WTC11 (cell line): ENCODE data around the gene TAF8. TPM values are rescaled to one million over a fixed set of nuclear protein-coding genes. Genes with fewer than 3 reads are reported as not detected.

Source experiments
- ATAC-seq: fragments of 200-7000 bp; cut with Tn5 transposase; 2 replicates; pipeline ENCODE4 v1.10.0; 2021; ENCODE audit warnings: mild to moderate bottlenecking, moderate library complexity
- CTCF ChIA-PET: fragments of 300-600 bp; sonication (Branson Sonifier 250); formaldehyde crosslinking; loops from one replicate; lab custom pipeline; 2021; ENCODE audit warnings: antibody characterized with exemption; lab: Charles Lee
- POLR2A ChIA-PET: fragments of 350-600 bp; sonication (Branson Sonifier 250); formaldehyde crosslinking; loops from one replicate; lab custom pipeline; 2021; ENCODE audit warnings: antibody characterized with exemption; lab: Charles Lee
- DNase-seq: peaks from one replicate; pipeline ENCODE4 v3.0.0; 2021; ENCODE audit warnings: low spot score
- H3K27ac Mint-ChIP-seq: 2 replicates; pipeline ENCODE4 v1.8.0; 2021; ENCODE audit warnings: mixed read lengths
- H3K27me3 Mint-ChIP-seq: 2 replicates; pipeline ENCODE4 v1.8.0; 2021; ENCODE audit warnings: low read depth, mild to moderate bottlenecking, moderate library complexity, mixed read lengths
- H3K36me3 Mint-ChIP-seq: 2 replicates; pipeline ENCODE4 v1.8.0; 2021; ENCODE audit warnings: mixed read lengths
- H3K4me1 Mint-ChIP-seq: 2 replicates; pipeline ENCODE4 v1.8.0; 2022; ENCODE audit warnings: mixed read lengths
- H3K4me3 Mint-ChIP-seq: 2 replicates; pipeline ENCODE4 v1.8.0; 2021; ENCODE audit warnings: mild to moderate bottlenecking, moderate library complexity, mixed read lengths
- H3K9me3 Mint-ChIP-seq: 2 replicates; pipeline ENCODE4 v1.8.0; 2021; ENCODE audit warnings: mixed read lengths
- ETV6 ChIP-seq: sonication (generic); formaldehyde crosslinking; IDR thresholded peaks from 2 replicates; pipeline ENCODE4 v1.8.1; 2022; ENCODE audit warnings: mild to moderate bottlenecking, missing genetic modification reagents
- FOXJ3 ChIP-seq: sonication (generic); formaldehyde crosslinking; IDR thresholded peaks from 2 replicates; pipeline ENCODE4 v1.9.0; 2021; ENCODE audit warnings: missing genetic modification reagents, mild to moderate bottlenecking, borderline replicate concordance
- HMGA2 ChIP-seq: fragments of 250-450 bp; sonication (Bioruptor Pico); IDR thresholded peaks from 2 replicates; pipeline ENCODE4 v1.4.0; 2021; ENCODE audit warnings: mild to moderate bottlenecking, moderate library complexity
- SMAD4 ChIP-seq: sonication (generic); formaldehyde crosslinking; IDR thresholded peaks from 2 replicates; pipeline ENCODE4 v1.8.0; 2022; ENCODE audit warnings: mild to moderate bottlenecking, missing genetic modification reagents
- ZBTB43 ChIP-seq: sonication (generic); formaldehyde crosslinking; IDR thresholded peaks from 2 replicates; pipeline ENCODE4 v1.8.1; 2023; ENCODE audit warnings: mild to moderate bottlenecking, missing genetic modification reagents
- ZMAT4 ChIP-seq: fragments of 250-450 bp; sonication (Bioruptor Pico); IDR thresholded peaks from 2 replicates; pipeline ENCODE4 v1.9.0; 2021; ENCODE audit warnings: mild to moderate bottlenecking
- ZNF121 ChIP-seq: sonication (generic); formaldehyde crosslinking; IDR thresholded peaks from 2 replicates; pipeline ENCODE4 v1.8.0; 2023; ENCODE audit warnings: missing genetic modification reagents
- ZNF138 ChIP-seq: sonication (generic); formaldehyde crosslinking; conservative IDR thresholded peaks from 2 replicates; pipeline ENCODE4 v1.8.1; 2022; ENCODE audit warnings: mild to moderate bottlenecking, moderate library complexity, missing genetic modification reagents
- ZNF281 ChIP-seq: sonication (generic); formaldehyde crosslinking; IDR thresholded peaks from 2 replicates; pipeline ENCODE4 v1.8.0; 2023; ENCODE audit warnings: mild to moderate bottlenecking, missing genetic modification reagents
- ZNF317 ChIP-seq: sonication (generic); formaldehyde crosslinking; IDR thresholded peaks from 2 replicates; pipeline ENCODE4 v1.8.1; 2023; ENCODE audit warnings: low read depth, mild to moderate bottlenecking, moderate library complexity, missing genetic modification reagents, borderline replicate concordance
- ZNF416 ChIP-seq: fragments of 250-450 bp; sonication (Bioruptor Pico); IDR thresholded peaks from 2 replicates; pipeline ENCODE4 v1.9.0; 2021; ENCODE audit warnings: mild to moderate bottlenecking, inconsistent platforms
- ZNF512 ChIP-seq: sonication (generic); formaldehyde crosslinking; IDR thresholded peaks from 2 replicates; pipeline ENCODE4 v1.8.1; 2022; ENCODE audit warnings: missing genetic modification reagents, borderline replicate concordance
- total RNA-seq: library from RNA; stranded (reverse); gene quantifications from 3 replicates; pipeline ENCODE4 v1.2.3, GENCODE V29; 2021
- TF ChIP-seq, protein P1 (sequence below): fragments of 250-450 bp; sonication (Bioruptor Pico); IDR thresholded peaks from 2 replicates; pipeline ENCODE4 v1.9.0; 2021; ENCODE audit warnings: mild to moderate bottlenecking
- TF ChIP-seq, protein P2 (sequence below): sonication (generic); formaldehyde crosslinking; IDR thresholded peaks from 2 replicates; pipeline ENCODE4 v1.8.1; 2023; ENCODE audit warnings: mild to moderate bottlenecking, missing genetic modification reagents
- TF ChIP-seq, protein P3 (sequence below): sonication (generic); formaldehyde crosslinking; IDR thresholded peaks from 2 replicates; pipeline ENCODE4 v1.8.1; 2023; ENCODE audit warnings: mild to moderate bottlenecking, missing genetic modification reagents, moderate library complexity
- TF ChIP-seq, protein P4 (sequence below): sonication (generic); formaldehyde crosslinking; IDR thresholded peaks from 2 replicates; pipeline ENCODE4 v1.8.0; 2022; ENCODE audit warnings: mild to moderate bottlenecking, missing genetic modification reagents

TAF8 gene
- total RNA-seq, 1 experiment from 2014 or later = 31.0 TPM

DNA sequence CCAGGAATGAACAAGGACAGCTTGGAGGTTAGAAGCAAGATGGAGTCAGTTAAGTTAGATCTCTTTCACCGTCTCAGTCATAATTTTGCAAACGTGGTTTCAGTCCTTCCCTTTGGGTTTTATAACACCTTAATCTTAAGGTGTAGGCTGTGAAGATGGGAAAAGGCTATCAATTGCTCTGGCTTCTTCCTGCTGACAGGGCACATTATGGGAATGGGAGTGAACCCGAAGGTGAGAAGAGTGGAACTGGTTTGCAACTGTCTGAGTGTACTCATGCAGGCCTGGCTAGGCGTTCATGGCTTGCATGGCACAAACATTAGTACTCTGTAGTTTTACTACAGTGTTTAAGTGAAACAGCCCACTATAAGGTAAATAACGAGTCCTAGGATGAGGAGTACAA is 9.4 kb downstream of the TAF8 start (continued):
- TF ChIP-seq ZNF512 (CRISPR knock-in tag) (no peak), FOXJ3 (no peak), ZMAT4 (CRISPR knock-in tag) (no peak), ZNF416 (CRISPR knock-in tag) (no peak), ZNF281 (CRISPR knock-in tag) (no peak), ZNF138 (no peak)
- TF ChIP-seq, protein P1, sequence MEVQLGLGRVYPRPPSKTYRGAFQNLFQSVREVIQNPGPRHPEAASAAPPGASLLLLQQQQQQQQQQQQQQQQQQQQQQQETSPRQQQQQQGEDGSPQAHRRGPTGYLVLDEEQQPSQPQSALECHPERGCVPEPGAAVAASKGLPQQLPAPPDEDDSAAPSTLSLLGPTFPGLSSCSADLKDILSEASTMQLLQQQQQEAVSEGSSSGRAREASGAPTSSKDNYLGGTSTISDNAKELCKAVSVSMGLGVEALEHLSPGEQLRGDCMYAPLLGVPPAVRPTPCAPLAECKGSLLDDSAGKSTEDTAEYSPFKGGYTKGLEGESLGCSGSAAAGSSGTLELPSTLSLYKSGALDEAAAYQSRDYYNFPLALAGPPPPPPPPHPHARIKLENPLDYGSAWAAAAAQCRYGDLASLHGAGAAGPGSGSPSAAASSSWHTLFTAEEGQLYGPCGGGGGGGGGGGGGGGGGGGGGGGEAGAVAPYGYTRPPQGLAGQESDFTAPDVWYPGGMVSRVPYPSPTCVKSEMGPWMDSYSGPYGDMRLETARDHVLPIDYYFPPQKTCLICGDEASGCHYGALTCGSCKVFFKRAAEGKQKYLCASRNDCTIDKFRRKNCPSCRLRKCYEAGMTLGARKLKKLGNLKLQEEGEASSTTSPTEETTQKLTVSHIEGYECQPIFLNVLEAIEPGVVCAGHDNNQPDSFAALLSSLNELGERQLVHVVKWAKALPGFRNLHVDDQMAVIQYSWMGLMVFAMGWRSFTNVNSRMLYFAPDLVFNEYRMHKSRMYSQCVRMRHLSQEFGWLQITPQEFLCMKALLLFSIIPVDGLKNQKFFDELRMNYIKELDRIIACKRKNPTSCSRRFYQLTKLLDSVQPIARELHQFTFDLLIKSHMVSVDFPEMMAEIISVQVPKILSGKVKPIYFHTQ (CRISPR knock-in tag) = no peak
- TF ChIP-seq, protein P2, sequence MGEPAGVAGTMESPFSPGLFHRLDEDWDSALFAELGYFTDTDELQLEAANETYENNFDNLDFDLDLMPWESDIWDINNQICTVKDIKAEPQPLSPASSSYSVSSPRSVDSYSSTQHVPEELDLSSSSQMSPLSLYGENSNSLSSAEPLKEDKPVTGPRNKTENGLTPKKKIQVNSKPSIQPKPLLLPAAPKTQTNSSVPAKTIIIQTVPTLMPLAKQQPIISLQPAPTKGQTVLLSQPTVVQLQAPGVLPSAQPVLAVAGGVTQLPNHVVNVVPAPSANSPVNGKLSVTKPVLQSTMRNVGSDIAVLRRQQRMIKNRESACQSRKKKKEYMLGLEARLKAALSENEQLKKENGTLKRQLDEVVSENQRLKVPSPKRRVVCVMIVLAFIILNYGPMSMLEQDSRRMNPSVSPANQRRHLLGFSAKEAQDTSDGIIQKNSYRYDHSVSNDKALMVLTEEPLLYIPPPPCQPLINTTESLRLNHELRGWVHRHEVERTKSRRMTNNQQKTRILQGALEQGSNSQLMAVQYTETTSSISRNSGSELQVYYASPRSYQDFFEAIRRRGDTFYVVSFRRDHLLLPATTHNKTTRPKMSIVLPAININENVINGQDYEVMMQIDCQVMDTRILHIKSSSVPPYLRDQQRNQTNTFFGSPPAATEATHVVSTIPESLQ = no peak

GRCh38 chr6:42066156-42066675 is 15.9 kb downstream of the TAF8 start:
- TF ChIP-seq ZBTB43 (CRISPR knock-in tag) = no peak
- TF ChIP-seq ZNF121 = no peak
- TF ChIP-seq ETV6 (CRISPR knock-in tag) = no peak
- no peak for TF ChIP-seq SMAD4 (CRISPR knock-in tag)
- TF ChIP-seq HMGA2 (CRISPR knock-in tag) = no peak
- TF ChIP-seq, protein P3, sequence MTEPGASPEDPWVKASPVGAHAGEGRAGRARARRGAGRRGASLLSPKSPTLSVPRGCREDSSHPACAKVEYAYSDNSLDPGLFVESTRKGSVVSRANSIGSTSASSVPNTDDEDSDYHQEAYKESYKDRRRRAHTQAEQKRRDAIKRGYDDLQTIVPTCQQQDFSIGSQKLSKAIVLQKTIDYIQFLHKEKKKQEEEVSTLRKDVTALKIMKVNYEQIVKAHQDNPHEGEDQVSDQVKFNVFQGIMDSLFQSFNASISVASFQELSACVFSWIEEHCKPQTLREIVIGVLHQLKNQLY (CRISPR knock-in tag) = no peak
- TF ChIP-seq ZNF317 (CRISPR knock-in tag) = no peak
- TF ChIP-seq, protein P4, sequence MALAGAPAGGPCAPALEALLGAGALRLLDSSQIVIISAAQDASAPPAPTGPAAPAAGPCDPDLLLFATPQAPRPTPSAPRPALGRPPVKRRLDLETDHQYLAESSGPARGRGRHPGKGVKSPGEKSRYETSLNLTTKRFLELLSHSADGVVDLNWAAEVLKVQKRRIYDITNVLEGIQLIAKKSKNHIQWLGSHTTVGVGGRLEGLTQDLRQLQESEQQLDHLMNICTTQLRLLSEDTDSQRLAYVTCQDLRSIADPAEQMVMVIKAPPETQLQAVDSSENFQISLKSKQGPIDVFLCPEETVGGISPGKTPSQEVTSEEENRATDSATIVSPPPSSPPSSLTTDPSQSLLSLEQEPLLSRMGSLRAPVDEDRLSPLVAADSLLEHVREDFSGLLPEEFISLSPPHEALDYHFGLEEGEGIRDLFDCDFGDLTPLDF (CRISPR knock-in tag) = no peak
- TF ChIP-seq, all 79 proteins: peak for 0
- Mint-ChIP-seq H3K4me3 (no peak overlapping the region), H3K36me3 (peaks cover 38% of the 10 kb centered on the region), H3K9me3 (no peaks in the 10 kb centered on the region), H3K4me1 (no peaks in the 10 kb centered on the region), H3K27ac (no peak overlapping the region), H3K27me3 (no peaks in the 10 kb centered on the region)
- no peak for DNase-seq
- CTCF ChIA-PET = interaction anchor here (1.3 kb wide), 1 partner anchor 22 kb away, joined by 3 read pairs; no protein-coding TSS in a partner anchor
- ATAC-seq = no peak
- POLR2A ChIA-PET = interaction anchor here (0.6 kb wide), 1 partner anchor 33 kb away, joined by 3 read pairs; no protein-coding TSS in a partner anchor
